Activated CD4-positive, alpha-beta T cell treated with anti-CD3 and anti-CD28 coated beads for 48 hours (primary cell): ENCODE data around the gene MYO1E.

Experiments
- DNase-seq: peaks from one replicate; pipeline ENCODE4 v3.0.0-alpha.2; 2020

Gene MYO1E

DNA sequence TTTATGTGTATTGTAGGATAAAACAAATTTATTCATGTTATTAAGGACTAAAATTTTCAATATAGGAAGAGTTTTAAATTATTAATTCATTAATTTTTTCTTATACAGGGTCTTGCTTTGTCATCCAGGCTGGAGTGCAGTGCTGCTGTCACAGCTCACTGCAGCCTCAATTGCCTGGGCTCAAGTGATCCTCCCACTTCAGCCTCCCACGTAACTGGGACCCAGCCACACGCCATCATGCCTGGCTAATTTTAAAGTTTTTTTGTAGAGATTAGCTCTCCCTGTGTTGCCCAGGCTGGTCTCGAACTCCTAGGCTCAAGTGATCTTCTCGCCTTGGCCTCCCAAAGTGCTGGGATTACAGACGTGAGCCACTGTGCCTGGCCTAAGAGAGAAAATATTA is 253.0 kb downstream of the MYO1E start:
- no peak for DNase-seq

DNA sequence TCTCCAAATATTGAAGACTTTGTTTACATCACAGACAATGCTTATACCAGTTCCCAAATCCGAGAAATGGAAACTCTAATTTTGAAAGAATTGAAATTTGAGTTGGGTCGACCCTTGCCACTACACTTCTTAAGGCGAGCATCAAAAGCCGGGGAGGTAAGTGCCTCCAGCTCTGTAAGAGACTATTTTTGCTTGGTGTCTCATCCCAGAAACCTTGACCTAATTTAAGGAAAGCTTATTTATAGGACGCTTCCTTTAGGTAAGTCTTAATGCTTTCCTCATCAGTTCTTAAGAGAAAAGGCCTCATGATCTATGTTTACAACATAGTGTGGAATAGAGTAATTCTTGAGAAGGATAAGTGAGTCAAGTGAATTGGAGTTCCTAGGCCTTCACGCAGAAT is 255.9 kb downstream of the MYO1E start:
- no peak for DNase-seq

DNA sequence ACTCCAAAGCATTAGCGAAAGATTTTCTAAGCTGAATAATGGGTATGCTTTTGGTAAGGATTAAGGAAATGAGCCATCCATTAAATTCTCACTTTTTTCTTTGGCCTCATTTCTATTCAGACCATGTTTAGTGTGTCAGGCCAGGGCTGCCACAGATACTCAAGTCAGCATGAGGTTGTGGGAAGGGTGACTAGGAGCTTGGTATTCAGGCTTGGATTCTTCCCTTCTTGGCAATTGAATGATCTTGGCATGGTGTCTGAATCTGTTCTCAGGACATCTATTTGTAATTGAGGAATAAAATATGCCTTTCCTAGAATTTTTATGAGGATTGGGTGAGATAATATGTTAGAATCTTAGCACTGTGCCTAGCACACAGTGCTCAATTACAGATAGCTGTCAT is 256.5 kb downstream of the MYO1E start:
- DNase-seq, result no peak

DNA sequence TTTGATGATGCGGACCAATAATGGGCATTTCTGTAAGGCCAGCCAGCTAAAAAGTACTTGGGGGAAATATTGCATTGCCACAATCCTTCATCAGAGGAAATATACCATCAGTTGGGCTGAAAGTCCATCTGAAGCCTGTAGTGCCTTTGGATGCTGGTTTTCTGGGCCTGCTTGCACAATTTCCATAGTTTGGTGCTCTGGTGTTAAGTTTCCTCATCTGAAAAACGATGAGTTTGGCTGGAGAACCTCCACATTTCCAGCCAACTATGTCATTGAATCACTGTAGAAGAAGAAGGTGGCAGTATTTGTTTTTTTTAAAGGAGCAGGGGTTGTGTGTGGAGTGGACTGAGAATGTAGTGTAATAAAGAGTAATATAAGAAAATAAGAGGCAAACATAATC is 257.6 kb downstream of the MYO1E start:
- no peak for DNase-seq

DNA sequence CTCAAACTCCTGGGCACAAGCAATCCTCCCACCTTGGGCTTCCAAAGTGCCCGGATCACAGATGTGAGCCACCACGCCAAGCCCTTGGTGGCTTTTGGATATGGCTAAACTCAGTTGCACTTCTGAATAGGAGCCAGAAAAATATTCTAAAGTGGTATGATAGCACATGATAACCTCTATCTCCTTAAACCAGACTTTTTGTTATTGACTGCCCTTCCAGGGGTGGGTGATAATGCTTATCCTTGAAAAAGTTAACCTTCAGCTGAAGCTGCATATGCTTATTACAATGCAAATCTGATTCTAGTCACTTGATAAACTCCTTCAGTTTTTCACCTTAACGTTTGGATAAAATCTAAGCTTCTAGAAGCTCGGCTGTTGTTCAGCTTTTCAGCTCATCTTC is 261.4 kb downstream of the MYO1E start:
- no peak for DNase-seq

DNA sequence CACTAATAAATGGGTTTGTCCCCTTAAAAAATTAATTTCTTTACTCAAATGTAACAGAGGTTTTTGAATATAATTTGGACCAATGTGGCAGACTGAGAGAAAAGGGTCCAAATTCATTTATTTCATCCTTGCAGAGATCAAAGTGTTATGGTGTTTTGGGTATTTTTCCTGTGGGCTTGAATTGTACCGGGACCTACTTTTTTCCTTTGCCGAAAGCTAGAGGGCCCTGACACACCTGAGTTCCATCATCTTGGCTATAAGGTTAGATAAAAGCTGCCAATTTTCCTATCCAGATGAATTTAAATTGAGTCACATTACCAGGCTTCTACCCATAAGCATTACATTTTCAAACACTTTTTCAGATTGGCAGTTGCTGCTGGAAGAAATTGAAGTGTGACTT is 266.8 kb downstream of the MYO1E start:
- DNase-seq, result no peak

DNA sequence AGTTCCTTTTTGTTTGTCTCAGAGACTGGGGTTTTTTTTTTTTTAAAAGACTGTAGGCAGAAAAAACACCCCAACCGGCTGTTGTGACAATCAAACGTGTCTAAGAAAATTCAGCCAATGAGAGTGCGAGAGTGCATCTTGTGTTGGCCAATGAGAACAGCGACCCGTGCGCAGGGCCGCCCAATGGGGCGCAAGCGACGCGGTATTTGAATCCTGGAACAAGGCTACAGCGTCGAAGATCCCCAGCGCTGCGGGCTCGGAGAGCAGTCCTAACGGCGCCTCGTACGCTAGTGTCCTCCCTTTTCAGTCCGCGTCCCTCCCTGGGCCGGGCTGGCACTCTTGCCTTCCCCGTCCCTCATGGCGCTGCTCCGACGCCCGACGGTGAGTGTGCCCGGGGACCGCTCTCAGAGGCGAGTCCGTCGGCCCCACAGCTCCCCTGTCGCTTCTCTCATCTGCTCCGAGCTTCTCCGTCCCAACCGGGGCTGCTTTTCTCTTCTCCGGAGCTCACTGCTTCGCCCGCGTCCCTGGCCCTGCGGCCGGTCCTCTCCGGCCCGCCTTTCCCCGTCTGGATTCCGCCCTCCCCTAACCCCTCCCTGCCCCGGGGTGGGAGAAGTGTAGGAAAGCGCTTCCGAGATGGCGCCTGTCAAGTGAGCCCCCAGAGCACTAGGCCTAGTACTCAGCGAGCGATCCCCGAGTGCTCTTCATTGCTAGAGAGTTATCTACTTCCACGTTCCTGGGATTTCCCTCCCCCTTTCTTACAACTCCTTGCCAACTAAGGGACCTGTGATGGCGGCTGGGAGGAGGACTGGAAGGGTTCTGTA is 267.5 kb downstream of the MYO1E start, which contains the start of gene CCNB2:
CCNB2 (plus strand) TSS at position 235 of the 821 bp plus-strand sequence; CDS start at position 358, 123 bp downstream.
- peak; percentile 88 for DNase-seq

DNA sequence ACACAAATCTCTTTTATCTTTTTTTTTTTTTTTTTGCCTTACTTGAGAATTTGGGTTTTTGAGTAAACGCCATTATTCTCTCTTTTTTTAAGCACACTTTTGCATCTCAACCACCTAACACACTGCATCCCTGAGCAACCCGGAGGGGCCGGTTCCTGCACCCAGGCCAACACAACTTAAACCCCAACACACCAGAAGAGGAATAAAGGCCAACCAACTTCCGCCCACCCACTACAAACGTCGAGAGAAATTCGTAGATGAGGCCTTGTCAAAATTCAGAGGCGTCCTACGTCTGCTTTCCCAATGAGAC is 268.1 kb downstream of the MYO1E start:
- DNase-seq, result no peak

DNA sequence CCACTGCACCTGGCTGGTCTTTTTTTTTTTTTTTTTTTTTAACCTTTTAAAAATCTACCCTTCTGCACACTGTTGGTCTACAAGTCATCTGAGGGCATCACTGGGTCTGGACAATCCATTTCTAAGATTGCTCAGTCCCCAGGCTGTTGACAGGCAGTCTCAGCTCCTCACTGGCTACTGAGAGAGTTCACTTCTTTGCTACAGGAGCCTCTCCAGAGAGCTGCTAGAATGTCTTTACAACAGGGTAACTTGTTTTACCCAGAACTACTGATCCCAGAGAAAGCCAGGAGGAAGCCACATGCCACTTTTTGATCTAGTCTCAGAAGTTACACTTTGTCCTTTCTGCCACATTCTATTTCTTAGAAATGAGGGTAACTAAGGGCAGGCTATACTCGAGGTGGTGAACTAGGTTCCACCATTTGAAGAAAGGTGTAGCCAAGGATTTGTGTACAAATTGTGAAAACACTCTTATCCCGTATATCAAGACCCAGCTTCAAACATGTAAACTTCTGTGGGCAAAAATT is 273.4 kb downstream of the MYO1E start:
- no peak for DNase-seq

DNA sequence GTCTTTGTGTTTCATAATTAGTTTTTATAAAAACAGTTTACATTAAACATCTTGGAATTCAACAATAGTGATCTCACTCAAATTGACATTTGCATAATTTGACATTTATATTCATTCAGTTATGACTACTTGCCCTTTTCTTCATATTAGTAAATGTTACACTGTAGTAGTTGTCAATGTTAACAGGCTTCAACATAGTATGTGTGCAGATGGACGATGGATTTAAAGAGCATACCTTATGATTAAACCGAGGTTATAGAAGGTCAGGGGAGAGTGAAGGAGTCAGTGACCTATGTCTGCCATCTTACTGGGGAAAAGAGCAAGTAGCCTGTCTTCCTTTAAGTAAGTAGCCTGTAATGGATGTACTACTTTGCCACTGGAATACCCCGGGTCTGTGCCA is 276.2 kb downstream of the MYO1E start:
- DNase-seq, result no peak

DNA sequence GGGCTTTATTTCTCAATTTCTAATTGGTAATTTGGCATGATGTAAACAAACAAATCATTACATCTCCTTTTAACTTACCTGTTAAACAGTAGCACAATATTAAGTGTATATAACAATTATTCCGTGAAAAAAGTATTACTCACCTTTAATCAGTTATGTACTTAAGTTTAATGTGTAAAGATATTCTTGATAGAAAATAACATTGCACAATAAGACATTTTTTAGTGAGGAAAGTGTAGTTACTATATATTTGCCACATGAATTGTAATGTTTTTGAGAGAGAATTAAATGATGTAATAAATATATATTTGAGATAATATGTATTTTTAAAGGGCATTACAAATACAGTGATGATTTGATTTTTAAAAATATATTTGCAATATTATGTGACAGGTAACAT is 278.6 kb downstream of the MYO1E start:
- no peak for DNase-seq

DNA sequence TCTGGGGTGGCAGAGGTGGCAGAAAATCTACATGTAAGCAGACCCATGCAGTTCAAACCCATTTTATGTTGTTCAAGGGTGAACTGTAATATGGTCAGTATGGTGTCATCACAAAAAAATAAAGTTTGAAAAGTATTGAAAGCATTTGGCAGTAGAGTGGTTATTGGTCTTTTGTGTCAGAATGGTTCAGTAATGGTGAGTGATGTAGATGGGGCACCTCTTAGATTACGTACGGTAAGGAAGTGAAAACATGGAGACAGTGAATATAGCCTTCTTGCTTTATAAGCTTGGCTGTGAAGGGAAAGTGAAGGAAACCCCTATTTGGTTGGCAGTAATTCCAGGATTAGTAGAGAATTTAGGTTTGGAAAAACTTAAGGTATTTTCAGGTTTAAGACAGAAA is 284.9 kb downstream of the MYO1E start:
- DNase-seq, result no peak
